ENCODE measurements around the gene ASNS.
"Not testable (repeated sequence)": the region's sequence is repeated elsewhere in the genome, so short reads cannot be mapped to it uniquely, and the experiment has no call there.

Gene ASNS

DNA sequence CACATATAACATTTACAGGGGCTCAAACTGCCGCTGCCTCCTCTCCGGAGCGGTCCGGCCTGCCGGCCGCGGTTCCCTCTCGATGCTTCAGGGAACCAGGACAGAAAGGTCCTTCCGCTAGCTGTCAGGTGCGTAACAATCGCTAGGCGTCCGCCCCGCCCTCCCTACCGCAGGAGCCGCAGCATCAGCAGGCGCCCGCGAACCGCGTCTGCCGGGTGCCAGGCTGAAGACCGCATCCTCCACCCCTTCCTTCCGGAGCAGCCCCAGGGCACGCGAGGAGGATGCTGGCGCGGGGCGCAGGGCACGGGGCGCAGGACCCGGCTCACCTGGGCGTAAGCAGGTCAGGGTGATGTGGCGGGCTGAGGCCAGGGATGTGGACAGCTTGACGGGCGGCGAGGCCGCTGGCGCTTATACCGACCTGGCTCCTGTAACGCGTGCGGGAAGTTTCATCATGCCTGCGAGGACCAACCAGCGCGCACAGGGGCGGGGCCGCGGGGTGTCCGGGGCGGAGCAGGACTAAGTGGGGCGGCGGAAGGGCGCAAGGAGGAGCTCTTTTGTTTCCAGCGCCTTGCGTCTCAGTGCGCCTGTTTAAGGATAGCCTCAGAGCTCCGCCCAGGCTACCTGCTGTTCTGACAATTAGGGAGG, at the start of gene ASNS:
TSS of gene ASNS (minus strand) at position 384 of the 645 bp plus-strand sequence. CDS start 3,252 bp downstream, outside the sequence.
- H3K4me3 ChIP-seq (ENCODE audit: low read length), result peak within 1 kb of the TSS; percentile 71
- TF ChIP-seq CTCF (IDR thresholded peaks at IDR 0.05; ENCODE audit: insufficient read depth, low read depth, low read length, missing control alignments), result no peak
- peak; percentile 97 for DNase-seq (ENCODE audit: low read depth)

DNA sequence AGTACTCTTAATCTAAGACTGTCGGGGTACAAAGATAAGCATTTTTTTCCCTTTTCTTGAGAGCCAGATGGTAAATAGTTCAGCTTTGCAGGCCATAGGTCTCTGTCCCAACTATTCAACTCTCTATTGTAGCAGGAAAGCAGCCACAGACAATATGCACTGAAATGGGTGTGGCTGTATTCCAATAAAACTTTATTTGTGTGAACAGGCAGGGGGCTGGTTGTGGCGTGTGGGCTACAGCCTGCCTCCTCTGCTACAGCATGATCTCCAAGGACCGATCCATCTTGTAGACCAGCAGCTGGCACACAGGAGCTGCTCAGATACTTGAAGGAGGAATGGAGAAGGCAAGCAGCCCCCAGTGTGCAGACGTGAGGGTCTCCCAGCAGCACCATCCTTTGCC, 49.0 kb upstream of the ASNS start:
- H3K4me3 ChIP-seq (ENCODE audit: low read length); DNase-seq (ENCODE audit: low read depth): not testable (repeated sequence)

- not testable (repeated sequence) for DNase-seq (ENCODE audit: low read depth); H3K4me3 ChIP-seq (ENCODE audit: low read length)
Measured at GRCh38 chr7:97915267-97915666, 43.1 kb upstream of the ASNS start.

GRCh38 chr7:97912294-97912693, 40.1 kb upstream of the ASNS start:
- not testable (repeated sequence) for DNase-seq (ENCODE audit: low read depth); H3K4me3 ChIP-seq (ENCODE audit: low read length)

GRCh38 chr7:97896893-97897292, 24.7 kb upstream of the ASNS start:
- not testable (repeated sequence) for H3K4me3 ChIP-seq (ENCODE audit: low read length); DNase-seq (ENCODE audit: low read depth)

DNA sequence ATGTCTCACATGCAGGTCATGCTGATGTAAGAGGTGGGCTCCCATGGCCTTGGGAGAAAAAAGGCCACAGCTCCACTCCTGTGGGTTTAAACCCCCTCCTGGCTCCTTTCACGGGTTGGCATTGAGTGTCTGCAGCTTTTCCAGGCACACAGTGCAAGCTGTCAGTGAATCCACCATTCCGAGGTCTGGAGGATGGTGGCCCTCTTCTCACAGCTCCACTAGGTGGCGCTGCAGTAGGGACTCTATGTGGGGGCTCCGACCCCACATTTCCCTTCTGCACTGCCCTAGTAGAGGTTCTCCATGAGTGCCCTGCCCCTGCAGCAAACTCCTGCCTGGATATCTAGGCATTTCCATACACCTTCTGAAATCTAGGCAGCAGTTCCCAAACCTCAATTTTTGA, 19.5 kb upstream of the ASNS start:
- DNase-seq (ENCODE audit: low read depth); H3K4me3 ChIP-seq (ENCODE audit: low read length): not testable (repeated sequence)

DNA sequence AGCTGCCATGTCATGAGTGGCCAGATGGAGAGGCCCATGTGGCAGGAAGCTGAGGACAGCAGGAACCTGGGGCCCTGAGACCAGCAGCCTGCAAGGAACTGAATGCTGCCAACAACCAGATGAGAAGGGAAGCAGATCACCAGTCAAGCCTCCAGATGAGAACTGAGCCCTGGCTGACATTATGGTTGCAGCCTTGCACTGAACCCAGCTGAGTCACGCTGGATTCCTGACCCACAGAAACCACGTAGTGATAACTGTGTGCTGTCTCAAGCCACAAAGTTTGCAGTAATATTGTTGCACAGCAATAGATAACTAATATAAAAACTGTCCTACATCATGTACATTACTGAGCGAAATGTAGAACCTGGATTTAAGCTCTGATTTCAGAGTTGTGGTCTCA, 7.3 kb upstream of the ASNS start:
- not testable (repeated sequence) for DNase-seq (ENCODE audit: low read depth); H3K4me3 ChIP-seq (ENCODE audit: low read length)

DNA sequence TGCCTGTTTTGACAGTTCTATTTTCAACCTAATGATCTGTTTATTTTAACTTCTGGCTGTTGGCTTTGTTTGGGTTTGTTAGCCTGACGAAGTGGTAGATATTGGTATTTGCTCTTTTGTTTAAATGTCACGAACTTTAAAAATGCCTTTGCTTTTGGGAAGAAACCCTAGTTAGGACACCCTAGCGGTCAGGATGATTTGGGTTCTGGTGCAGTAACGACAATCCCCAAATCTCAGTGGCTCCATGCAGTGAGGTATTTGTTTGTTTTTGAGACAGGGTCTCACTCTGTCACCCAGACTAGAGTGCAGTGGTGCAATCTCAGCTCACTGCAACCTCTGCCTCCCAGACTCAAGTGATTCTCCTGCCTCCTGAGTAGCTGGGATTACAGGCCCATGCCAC, 2.7 kb upstream of the ASNS start:
- H3K4me3 ChIP-seq (ENCODE audit: low read length); DNase-seq (ENCODE audit: low read depth): not testable (repeated sequence)

GRCh38 chr7:97873606-97874005, 1.4 kb upstream of the ASNS start:
- peak; percentile 4 for DNase-seq (ENCODE audit: low read depth)
- no peak for TF ChIP-seq CTCF (IDR thresholded peaks at IDR 0.05; ENCODE audit: insufficient read depth, low read depth, low read length, missing control alignments)
- H3K4me3 ChIP-seq (ENCODE audit: low read length), result no peak overlapping the region

GRCh38 chr7:97871659-97872024, 566 bp downstream of the ASNS start:
- H3K4me3 ChIP-seq (ENCODE audit: low read length), result peak overlapping the region; percentile 71
- DNase-seq (ENCODE audit: low read depth), result peak; percentile 14
- no peak for TF ChIP-seq CTCF (IDR thresholded peaks at IDR 0.05; ENCODE audit: insufficient read depth, low read depth, low read length, missing control alignments)

DNA sequence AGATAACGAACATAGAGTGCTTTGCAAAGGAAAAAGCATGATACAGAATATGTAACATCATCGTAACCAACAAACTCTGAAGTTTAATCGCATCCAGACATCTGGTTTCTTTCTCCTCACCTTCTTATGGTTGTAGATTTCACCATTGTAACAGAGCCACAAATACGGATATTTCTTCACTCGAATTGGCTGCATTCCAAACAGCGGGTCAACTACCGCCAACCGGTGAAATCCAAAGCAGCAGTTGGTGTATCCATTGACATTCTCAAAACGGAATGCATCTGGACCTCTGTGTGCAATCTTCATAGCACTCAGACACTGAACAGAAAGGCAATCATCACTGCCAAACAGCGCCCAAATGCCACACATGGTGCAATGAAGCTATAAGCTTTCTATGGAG, 3.4 kb downstream of the ASNS start:
- H3K4me3 ChIP-seq (ENCODE audit: low read length), result no peak overlapping the region
- DNase-seq (ENCODE audit: low read depth), result no peak
- TF ChIP-seq CTCF (IDR thresholded peaks at IDR 0.05; ENCODE audit: insufficient read depth, low read depth, low read length, missing control alignments), result no peak

All from epithelial cell of esophagus (primary cell).